Measurements from ENCODE around the gene C19orf81. TPM values are rescaled to one million over a fixed set of nuclear protein-coding genes. Genes with fewer than 3 reads are reported as not detected.

C19orf81 gene
- total RNA-seq, 1 experiment from 2014 or later = not detected

GRCh38 chr19:50679177-50680125 lies 30.2 kb downstream of the C19orf81 start:
- DNase-seq (ENCODE audit: low spot score) = peak; percentile 87

GRCh38 chr19:50686310-50687032 lies 37.2 kb downstream of the C19orf81 start:
- no peak for DNase-seq (ENCODE audit: low spot score)

GRCh38 chr19:50688766-50689165 lies 39.5 kb downstream of the C19orf81 start:
- DNase-seq (ENCODE audit: low spot score) = no peak

GRCh38 chr19:50690439-50690838 lies 41.2 kb downstream of the C19orf81 start:
- no peak for DNase-seq (ENCODE audit: low spot score)

GRCh38 chr19:50693064-50693975 lies 44.1 kb downstream of the C19orf81 start:
- DNase-seq (ENCODE audit: low spot score) = no peak

GRCh38 chr19:50694815-50695145 lies 45.5 kb downstream of the C19orf81 start:
- DNase-seq (ENCODE audit: low spot score) = no peak

GRCh38 chr19:50695251-50696093 lies 46.2 kb downstream of the C19orf81 start:
- no peak for DNase-seq (ENCODE audit: low spot score)

- DNase-seq (ENCODE audit: low spot score) = no peak
Observed at GRCh38 chr19:50696094-50696483, 46.8 kb downstream of the C19orf81 start.

GRCh38 chr19:50697414-50698124 lies 48.3 kb downstream of the C19orf81 start:
- no peak for DNase-seq (ENCODE audit: low spot score)

- DNase-seq (ENCODE audit: low spot score) = no peak
Observed at GRCh38 chr19:50701367-50701985, 52.2 kb downstream of the C19orf81 start.

- DNase-seq (ENCODE audit: low spot score) = no peak
Observed at GRCh38 chr19:50702158-50702870, 53.1 kb downstream of the C19orf81 start.

GRCh38 chr19:50702871-50703829 lies 53.9 kb downstream of the C19orf81 start:
- no peak for DNase-seq (ENCODE audit: low spot score)

GRCh38 chr19:50703915-50704796 lies 54.9 kb downstream of the C19orf81 start:
- DNase-seq (ENCODE audit: low spot score) = peak; percentile 42

- peak; percentile 84 for DNase-seq (ENCODE audit: low spot score)
Observed at GRCh38 chr19:50705422-50706019, 56.3 kb downstream of the C19orf81 start.

GRCh38 chr19:50706387-50706786 lies 57.1 kb downstream of the C19orf81 start:
- DNase-seq (ENCODE audit: low spot score) = no peak

- no peak for DNase-seq (ENCODE audit: low spot score)
Observed at GRCh38 chr19:50708179-50708879, 59.1 kb downstream of the C19orf81 start.
